Daoy (cell line): ENCODE data around the gene TRDN. TPM values are rescaled to one million over a fixed set of nuclear protein-coding genes. Genes with fewer than 3 reads are reported as not detected.
A peak's percentile ranks its signal among the peaks of the same experiment; 100 is the strongest.
"Not testable (repeated sequence)": the region's sequence is repeated elsewhere in the genome, so short reads cannot be mapped to it uniquely, and the experiment has no call there.

Experiments used
- DNase-seq: peaks from one replicate; pipeline ENCODE4 v3.0.0-alpha.2; 2015; ENCODE audit warnings: low read depth
- total RNA-seq: library from RNA; depleted of rRNA; stranded (reverse); fragments of >200 nt; shearing (Covaris generic); gene quantifications from 2 replicates; pipeline ENCODE4 v1.2.3, GENCODE V29; 2014

The TRDN gene
- total RNA-seq, 1 experiment from 2014 or later = 0.06 TPM

DNA sequence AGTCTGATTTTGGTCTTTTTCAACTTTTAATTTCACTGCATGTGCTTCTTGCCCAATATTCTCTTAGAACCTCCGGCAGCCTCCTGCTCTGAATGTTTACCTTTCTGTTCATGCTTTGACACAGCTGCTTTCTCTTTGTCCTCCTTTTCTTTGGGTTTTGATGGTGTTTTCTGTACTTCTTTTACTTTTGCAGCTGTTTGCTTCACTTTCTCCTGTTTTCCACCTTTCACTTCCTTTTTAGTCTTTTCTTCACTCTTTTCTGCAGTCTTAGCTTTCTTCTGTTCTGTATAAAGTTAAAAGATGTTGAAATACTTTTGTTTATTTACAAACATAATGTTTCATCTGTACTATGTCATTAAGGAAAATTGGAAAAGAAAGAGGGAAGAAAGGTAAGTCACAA lies 133.1 kb downstream of the TRDN start:
- no peak for DNase-seq

DNA sequence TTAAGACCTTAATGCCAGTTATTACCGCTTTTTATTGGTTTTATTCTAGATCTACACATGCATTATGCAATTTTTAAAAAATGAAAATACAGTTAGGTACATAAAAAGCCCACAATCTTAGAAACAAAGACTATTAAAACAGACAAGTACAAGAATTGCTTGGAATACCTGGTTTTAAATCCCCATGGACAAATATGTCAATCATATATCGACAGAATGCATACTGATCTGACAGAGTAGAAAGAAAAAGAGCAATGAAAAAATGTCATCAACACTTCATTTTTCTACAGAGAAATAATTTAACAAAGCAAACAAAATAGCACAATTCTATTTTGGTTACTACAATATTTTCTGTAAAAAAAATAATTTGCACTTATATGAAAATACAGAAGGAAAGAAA lies 139.7 kb downstream of the TRDN start:
- DNase-seq = no peak

DNA sequence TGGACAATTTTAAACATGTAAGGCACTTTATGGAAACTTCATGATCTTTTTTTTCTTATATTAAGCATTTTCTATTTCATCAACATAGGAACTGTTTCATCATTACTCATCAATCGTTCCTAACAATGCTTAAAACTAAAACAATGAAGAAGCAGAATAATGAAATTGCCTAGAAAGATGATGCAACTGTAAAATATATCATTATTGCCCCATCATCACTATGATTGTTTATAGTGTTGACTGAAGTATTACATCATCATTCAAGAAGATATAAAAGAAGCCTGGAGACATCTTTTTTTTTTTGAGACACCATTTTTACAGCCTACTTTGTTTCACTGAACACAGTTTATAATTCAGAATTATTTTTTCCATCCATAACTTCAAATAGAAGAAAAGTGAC lies 147.2 kb downstream of the TRDN start:
- DNase-seq = no peak

DNA sequence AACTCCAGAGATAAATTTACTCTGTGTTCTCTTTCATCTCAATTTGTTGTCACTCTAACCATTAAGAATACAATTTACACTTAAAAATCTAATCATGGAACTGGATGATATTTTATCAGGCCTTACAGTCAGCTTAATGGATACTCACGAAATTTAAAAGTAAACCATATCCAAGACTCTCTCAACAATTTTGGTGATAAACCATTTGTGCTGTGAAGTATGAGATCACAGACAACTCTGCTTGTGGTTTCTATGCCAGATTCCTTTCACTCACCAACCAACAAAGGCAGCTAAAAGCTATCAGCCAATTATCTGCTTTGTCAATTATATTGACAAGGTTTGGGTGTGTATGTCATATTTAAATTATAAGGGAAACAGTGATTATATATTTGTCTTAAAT lies 155.8 kb downstream of the TRDN start:
- DNase-seq = no peak

DNA sequence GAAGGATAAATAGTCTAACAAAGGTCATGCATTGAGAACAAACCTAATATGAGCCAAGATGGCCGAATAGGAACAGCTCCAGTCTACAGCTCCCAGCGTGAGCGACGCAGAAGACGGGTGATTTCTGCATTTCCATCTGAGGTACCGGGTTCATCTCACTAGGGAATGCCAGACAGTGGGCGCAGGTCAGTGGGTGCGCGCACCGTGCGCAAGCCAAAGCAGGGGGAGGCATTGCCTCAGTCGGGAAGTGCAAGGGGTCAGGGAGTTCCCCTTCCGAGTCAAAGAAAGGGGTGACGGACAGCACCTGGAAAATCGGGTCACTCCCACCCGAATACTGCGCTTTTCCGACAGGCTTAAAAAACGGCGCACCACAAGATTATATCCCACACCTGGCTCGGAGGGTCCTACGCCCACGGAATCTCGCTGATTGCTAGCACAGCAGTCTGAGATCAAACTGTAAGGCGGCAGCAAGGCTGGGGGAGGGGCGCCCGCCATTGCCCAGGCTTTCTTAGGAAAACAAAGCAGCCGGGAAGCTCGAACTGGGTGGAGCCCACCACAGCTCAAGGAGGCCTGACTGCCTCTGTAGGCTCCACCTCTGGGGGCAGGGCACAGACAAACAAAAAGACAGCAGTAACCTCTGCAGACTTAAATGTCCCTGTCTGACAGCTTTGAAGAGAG lies 164.6 kb downstream of the TRDN start:
- not testable (repeated sequence) for DNase-seq

DNA sequence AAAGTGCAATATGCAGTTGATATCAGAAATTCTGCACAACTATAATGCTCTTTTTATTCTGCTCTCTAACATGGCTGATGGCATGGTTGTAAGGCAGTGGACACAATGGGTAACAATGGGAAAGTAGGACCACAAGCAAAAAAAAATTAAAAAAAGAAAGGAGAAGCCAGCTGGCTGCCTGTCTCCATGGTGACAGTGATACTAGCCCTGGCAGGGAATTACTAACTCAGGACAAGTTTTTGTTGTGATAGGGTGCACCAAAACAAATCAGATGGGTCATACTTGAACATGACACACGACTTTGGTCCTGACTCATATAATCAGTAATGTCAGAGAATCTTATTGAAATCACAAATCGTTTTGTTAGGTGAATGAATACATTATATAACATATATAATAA lies 169.4 kb downstream of the TRDN start:
- no peak for DNase-seq

DNA sequence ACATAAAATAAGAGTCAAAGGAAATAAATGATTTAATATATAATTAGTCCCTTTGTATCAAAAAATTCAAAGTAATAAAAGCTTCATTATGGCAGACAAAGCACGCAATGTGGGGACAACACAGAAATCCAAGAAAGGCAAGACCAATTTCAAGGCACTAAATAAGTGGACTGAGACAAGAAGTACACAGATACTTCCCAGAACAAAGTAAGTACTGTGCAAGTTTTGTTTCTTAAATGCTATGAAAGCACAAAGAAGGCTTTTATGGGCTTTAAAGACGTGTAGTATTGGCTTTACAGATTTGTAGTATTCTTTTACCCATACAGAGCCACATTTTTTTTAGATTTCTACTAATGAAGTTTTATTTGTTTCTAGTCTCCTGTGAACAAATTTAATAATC lies 174.6 kb downstream of the TRDN start:
- DNase-seq = no peak

DNA sequence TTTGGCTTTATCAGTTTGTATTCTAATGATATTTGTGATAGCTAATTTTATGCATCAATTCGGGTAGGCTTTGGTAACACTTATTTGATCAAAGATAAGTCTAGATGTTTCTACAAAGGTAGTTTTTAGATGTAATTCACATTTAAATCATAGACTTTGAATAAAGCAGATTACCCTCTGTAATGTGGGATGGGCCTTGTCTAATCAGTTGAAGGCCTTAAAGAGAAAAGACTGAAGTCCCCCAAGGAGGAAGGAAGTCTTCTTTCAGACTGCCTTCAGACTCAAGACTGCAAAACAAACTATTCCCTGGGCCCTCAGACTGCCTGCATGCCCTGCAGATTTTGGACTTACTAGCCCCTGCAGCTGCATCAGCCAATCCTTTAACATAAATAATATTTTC lies 178.5 kb downstream of the TRDN start:
- DNase-seq = no peak

DNA sequence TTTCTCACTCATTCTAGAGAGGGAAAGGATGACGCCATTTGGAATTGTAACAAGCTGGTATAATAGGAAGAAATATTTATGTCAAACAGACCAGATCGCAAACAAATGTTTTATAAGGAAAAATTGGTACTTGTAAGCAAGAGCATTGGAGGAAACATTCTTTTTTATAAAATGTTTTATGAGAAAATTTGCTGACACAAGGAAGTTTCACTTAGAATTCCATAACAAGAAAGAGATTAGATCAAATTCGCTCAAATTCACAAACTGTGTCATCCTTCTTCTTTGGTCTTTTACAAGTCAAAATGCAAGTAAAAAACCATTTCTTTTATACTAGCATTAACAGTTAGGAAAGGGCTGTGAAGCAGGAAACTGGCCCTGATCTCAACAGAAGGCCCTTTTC lies 179.9 kb downstream of the TRDN start:
- no peak for DNase-seq

DNA sequence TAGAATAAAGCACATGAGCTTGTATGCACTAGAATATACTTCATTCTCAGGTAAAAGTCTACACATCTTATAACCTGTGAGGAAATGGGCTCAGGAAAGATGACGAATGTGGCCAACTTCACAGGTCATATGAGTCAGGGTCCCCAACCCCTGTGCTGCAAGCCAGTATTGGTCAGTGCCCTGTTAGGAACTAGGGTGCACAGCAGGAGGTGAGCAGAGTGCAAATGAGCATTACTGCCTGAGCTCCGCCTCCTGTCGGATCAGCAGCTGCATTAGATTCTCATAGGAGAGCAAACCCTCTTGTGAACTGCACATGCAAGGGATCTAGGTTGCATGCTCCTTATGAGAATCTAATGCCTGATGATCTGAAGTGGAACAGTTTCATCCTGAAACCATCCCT lies 182.3 kb downstream of the TRDN start:
- DNase-seq = no peak

DNA sequence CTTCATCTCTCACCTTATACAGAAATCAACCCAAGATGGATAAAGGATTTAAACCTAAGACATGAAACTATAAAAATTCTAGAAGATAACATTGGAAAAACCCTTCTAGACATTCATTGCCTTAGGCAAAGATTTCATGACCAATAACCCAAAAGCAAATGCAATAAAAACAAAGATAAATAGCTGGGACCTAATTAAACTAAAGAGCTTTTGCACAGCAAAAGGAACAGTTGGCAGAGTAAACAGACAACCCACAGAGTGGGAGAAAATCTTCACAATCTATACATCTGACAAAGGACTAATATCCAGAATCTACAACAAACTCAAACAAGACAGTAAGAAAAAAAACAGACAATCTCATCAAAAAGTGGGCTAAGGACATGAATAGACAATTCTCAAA lies 183.7 kb downstream of the TRDN start:
- DNase-seq = not testable (repeated sequence)

DNA sequence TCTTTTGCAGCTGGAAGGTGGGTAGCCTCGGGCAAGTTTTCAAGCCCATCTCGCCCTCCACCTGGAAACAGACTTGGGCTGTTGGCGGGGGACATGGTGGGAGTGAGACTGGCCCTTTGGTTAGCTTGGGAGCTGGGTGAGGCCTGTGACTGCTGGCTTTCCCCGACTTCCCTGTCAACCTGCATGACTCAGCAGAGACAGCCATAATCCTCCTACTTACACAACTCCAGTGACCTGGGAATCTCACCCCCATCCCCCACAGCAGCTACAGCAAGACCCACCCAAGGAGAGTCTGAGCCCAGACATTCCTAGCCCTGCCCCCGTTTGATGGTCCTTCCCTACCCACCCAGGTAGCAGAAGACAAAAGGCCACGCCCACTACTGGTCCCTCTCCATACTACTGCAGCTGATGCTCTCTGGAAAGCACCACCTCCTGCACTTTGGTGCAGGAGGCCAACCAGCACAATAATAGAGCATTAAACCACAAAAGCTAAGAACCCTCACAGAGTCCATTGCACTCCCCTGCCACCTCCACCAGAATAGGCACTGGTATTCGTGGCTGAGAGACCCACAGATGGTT lies 188.4 kb downstream of the TRDN start:
- DNase-seq = no peak

DNA sequence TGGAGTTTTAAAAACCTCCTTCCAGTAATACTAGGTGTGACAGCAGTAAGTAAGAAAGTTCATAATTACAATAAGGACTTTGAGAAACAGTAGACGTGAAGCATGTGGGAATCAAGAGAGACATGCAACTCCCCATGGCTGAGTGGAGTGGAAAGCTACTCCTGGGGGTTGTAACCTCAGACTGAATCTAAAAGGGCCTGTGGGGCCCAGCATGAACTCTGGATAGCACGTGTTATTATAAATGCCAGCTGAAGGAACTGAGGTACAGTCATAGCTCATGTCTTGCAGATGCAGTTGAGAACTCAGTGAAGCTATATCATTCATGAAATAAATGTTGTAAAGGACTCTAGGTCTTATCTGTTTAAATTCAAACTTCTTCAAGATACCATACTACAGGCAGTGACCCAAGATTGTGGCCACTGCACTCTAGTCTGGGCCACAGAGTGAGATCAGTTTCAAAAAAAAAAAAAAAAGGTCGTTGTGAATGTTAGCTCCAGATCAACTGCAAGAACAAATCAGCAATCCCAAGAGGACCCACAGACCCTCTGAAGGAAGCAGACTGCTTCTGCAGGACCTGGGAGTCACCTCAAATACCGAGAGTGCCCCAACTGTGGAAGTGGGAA lies 189.3 kb downstream of the TRDN start:
- DNase-seq = no peak

DNA sequence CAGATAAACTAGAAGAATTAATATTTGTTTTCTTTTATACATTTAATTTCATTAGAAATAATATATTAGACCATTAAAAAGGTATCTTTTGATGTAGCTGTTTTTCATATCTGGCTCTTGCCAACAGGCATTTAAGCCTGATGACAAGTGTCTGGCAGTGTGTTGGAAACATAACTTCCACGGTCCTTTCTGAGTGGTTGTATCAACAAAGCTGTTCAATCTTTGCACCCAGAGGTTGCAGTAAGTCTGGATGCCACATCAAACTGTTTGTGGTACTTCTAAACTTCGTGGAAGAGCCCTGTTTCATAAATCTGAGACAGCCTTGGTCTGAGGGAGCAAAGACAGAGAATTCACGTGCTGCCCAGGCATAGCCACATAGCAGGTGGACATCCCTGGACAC lies 197.4 kb downstream of the TRDN start:
- no peak for DNase-seq

DNA sequence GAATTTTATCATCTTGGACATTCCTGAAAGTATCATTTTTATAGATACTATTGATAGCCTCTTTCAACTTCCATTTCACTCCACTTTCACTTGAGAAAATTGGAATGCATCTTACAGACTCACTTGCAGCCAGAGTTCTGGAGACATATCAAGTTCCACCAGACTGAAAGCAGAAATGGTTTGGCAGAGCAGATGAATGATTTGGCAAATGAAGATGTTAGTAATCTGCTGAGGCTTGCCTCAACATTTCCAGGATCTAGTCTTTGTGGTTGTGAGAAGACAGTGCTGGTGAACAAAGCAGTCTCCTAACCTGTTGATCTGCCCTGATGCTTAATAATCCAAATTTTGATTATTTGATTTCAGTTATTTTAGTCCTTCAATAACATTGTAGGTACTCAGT lies 202.6 kb downstream of the TRDN start:
- DNase-seq = no peak

DNA sequence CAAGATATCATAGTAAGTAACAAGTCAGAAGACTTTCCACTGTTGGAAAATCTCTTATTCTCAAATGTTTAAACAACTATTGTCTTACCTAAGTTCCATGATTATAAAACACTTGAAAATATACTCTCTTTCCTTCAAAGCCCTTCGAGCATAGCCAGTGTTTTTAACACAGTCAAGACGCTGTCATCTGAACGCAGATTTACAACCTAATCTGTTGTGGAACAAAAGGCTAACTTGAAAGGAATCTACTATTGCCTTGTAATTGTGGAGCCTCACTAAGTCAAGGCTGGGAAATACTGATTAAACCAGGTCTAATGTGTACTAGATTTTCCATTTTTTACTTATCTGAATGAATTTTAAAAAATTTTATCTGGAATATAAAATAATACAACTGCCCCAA lies 205.8 kb downstream of the TRDN start:
- DNase-seq = no peak

DNA sequence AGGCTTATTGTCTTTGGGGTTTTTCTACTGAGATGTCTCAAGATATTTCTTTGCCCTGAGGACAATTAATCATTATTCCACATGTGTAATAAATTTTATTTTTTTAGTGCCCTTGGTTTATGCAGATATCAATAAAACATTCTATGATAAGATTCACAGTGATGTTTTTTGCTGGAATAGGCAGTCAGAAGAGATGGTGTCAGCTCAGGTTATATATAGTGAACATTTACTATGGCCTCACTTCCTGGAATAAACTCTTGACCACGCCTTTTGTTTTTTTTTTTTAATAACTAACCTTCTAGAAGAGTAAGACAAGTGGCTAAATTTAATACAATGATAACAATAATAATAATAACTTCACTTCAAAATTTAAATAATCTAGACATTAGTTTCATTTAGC lies 209.7 kb downstream of the TRDN start:
- DNase-seq = no peak

DNA sequence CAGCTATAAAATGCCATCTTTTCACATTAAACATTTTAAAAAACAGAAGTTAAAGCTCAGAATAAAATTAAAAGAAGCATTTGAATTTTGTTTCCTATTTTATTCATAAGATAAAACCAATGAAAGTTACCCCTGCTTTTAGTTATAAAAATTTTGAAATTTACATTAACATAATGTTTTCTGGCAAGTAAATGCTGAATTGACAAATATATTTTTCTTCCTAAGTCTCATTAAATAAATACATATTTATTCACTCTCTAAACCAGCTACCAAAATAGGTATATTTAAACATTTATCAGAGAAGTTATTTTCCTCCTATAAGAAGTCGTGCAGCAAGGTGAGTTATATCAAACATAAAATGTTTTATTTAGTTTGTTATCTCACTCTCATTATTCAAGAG lies 213.6 kb downstream of the TRDN start:
- DNase-seq = no peak

DNA sequence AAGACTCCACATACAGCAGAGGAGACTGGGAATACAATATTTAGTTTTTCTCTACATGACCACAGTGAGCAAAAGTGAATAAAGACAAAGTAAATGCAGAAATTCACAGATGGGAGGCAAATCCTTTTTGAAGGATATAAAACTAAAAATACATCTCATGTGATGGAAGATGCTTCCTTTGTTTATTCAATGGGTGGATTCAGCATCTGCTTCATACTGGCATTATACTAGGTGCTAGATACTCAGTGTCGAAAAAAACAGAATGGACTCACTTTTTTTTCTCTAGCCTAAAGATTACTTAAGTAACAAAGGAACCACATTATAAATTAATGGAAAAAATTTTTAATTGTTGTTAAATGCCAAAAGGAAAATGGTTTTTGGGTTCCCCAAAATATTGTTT lies 216.2 kb downstream of the TRDN start:
- no peak for DNase-seq

DNA sequence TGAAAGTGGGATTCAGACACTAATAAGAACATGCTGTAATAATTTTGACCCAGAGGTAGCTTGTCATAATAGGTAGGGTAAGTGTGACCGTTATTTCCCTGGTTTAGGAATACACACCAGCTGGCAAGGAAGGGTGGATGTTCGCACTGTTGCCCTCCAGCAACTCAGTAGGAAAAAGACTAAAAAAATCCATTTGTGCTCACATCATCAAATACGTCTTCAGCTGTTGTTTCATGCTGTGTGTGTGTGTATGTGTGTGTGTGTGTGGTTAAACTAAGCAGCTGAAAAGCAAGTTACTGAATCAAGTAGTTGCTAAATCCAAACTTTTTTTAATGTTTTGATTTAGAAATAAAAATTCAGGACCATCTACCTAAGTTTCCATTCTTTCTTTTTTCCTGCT lies 218.7 kb downstream of the TRDN start:
- no peak for DNase-seq

DNA sequence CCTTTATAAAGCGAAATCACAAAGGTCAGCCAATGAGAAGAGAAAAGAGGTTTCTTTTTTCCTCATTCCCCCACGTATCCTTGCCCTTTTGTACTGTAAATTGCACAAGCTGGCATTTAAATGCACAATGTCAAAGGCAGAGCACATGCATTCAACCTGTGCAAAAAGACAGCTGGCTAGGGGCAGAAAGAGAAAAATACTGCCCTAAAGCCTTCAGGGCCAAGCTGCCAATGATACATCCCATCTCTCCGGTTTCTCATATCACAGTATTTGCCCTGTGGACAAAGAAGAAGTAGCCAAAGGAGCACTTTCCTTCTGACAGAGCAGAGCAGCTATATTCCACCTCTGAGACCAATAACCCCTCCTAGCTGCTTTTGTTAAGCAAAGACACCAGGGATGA lies 219.2 kb downstream of the TRDN start:
- no peak for DNase-seq

DNA sequence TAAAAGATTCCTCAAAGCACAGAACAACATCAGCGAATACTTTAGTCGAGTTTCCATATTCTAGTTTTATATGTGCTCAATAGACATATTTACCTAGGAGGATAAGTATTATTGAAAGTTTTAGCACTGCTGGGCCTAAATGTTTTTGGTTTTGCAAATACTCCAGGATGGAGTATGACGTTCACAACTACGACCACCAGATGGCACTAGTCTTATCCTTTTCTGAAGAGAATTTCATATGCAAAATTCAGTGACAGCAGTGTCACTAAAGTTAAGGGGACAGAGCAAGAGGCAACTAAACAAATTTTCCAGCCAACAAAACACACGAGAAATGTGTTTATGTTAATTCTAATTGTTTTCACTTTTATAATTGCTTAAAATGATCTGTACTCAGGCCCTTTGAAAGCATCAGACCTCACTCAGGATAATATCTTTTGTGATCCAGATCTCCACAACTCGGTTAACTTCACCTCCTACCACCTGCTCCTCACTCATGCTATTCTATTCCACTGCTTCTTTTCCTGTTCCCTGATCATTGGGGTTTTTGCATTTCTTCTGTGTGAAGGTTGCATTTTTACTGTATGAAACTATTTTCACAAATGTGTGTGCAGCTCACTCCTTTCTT lies 220.8 kb downstream of the TRDN start:
- DNase-seq = peak; percentile 10

DNA sequence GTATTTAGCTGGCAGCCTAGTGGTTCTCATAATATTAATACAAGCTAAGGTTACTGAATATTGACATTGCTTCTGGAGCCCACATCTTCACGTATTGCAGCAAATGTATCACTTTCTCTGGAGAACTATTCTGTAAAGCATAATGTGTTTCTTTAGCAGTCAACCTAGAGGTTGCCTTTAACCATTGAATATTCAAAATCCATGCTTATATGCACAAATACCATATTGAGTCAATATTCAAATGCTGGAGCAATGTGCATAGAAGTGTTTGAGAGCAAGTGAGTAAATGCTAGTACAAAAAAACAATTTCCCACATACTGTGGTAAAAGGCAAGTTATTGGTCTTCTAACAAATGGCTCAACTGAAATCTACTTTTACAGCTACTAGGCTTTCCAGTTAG lies 231.8 kb downstream of the TRDN start:
- no peak for DNase-seq
